Stimulated activated CD8-positive, alpha-beta memory T cell treated with anti-CD3 and anti-CD28 coated beads, Interleukin-7, amount 100 ng/mL, for 4 hours (primary cell): ENCODE measurements around the gene SORCS2.

Experiments
- DNase-seq, 2 donors: peaks; one replicate each; pipeline ENCODE4 v3.0.0-alpha.2; 2020; ENCODE audit warnings: low read depth in 2 of 2

SORCS2 gene

DNA sequence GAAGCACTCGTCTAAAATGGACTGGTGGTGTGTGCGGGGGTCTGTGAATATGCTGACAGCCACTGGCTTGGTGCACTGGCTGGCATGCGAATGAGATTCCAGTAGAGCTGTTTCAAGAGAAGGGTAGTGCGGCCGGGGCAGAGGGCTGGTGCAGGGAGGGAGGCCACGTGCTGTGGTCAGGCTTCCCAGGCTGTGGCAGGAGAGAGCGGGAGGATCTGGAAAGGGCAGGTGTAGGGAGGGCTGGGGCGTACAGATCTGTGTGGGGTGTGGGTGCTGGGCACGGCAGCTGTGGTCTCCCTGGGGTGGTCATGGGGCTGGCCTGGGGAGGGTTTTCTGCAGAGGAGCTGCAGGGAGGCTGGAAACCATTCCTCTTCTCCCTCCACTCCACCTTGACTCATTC, 30.2 kb downstream of the SORCS2 start:
- DNase-seq, result no peak

- no peak for DNase-seq
These were observed 31.2 kb downstream of the SORCS2 start for GRCh38 chr4:7223541-7223940.

DNA sequence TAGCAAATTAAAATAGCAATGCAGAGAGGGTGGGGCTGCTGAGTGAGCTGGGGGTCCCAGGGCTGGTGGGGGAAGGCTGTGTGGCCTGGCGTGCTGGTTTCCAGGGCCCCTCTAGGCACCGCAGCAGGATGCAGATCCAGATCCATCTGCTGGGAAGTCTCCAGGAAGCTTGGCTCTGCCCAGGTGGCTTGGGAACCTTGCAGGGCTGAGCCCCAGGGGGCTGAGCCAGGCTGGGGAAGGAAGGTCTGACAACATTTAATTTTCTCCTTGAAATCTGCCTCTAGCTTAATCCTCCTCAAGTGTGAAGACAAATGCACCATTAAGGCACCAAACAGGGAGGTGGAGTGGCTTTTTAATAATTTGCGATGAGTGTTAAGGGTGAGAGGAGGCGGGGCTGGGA, 31.7 kb downstream of the SORCS2 start:
- no peak for DNase-seq

DNA sequence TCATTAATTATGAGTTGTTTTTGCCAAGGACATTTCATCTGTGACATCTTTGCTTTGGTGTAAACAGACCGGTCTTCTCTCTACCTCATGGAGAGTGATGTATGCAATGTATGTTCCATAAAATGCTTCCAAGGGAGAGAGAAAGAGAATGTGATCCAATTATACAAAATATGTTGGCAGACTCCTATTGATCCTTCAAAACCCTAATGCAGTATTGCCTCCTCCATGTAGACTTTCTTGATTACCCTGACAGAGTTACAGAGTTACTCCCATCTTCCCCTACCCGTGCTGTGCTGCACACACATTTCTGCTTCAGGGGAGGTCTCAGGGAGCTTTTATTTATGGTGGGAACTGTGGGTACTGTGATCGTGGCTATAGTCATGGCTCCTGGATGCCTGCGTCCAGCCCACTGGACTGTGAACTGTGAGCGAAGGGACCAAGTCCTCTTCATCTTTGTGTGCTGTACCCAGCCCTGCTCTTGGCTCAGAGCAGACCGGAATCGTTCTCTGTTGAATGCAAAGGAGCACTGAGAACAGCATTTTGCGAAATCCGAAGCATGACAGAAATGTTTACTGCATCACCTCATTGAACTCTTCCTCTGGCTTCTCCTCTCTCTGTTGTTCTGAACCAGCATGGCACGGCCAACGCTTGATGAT, 32.7 kb downstream of the SORCS2 start:
- no peak for DNase-seq

DNA sequence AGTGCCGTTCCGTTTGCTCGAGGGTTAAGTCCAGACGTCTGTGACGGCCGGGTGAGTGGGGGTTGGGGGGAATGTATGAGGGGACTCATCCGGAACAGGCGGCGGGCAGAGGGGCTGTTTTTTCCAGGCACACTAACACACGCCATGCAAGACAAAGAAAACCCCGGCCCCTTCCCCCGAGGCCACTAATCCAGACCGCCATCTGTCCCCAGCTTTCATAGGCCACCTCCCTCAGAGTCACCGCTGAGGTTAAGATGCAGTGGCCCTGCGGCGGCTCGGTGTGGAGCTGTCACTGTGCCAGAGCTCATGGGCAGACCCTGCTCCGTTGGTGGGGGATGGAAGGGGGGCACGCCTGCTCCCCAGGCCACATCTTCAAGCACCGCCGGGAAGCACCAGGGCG, 34.1 kb downstream of the SORCS2 start:
- DNase-seq, result no peak

- no peak for DNase-seq
These were observed 34.7 kb downstream of the SORCS2 start for GRCh38 chr4:7227008-7227407.

DNA sequence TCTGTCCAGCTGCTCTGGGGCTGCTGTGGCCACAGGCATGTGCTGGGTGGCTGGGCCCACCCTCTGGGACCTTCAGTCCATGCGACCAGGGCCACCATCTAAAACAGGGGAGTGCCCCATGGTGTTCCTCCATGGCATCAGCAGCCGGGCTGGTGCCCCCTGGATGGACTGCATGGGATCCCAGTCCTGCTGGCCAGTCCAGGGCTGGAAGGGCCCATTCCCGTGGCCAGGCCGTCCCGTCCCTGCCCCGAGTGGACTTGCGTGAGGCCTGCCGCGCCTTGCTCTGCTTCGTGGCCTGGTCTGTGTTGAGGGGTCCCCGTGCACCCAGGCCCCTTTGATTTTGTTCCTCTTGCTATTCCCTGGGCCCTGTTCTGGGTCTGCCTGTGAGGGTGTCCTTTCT, 36.4 kb downstream of the SORCS2 start:
- no peak for DNase-seq

DNA sequence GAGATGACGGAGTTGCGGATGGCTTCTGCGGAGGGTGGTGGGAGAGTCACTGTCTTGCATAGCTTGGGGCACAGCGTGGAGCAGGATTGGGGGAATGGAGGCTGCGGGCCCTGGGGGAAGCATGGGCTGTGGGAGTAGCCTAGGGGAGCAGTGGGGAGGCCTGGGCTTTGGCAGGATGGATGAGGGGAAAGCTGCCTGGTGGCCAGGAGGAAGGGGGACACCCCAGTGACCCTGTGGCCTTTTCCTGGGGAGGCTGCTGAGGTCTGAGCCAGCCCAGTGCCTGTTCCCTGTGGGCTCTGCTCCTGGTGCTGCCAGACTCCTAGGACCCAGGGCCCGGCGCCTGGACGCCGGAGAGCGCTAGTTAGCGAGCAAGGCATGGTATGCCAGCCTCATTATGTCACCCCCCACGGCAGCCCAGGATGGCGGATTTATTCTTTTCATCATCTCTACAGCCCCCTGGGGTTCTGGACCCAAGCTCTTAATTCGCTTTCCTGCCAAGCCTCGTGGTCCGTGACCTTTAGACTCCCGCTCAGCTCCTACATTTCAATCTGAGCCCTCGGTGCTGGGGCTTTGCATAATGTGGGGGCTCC, 39.8 kb downstream of the SORCS2 start:
- DNase-seq, result no peak

- no peak for DNase-seq
These were observed 40.8 kb downstream of the SORCS2 start for GRCh38 chr4:7233006-7233580.

GRCh38 chr4:7233601-7234000, 41.3 kb downstream of the SORCS2 start:
- DNase-seq, result no peak

DNA sequence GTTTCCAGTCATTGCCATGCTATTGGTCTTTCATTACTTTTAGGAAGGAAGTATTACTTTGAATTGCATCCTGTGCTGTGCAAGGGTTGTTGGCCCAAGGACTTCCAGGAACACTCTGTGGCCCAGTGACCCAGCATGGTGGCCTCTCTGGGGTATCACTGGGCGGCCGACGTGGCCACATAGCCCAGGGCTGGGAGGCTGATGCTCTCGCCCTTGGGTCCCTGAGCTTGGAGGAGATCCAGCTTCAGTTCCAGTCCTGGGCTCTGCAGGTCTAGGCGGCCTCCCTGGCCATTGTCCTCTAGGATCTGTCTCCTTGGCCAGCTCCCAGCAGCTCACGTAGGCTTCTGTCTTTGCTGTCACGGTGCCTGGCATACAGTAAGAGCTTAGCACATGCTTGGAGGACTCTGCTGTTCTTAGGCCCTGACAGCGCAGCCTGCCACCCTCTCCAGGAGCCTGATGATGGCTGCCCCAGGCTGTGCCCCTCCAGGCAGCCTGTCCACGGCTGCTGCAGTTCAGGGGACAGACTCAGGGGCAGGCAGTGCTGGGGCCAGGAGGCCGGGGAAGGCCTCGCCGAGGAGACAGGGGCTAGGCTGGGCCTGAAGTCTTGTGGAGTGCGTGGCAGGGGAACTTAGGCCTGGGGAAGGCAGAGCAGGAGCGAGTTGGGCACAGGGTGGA, 42.2 kb downstream of the SORCS2 start:
- no peak for DNase-seq

DNA sequence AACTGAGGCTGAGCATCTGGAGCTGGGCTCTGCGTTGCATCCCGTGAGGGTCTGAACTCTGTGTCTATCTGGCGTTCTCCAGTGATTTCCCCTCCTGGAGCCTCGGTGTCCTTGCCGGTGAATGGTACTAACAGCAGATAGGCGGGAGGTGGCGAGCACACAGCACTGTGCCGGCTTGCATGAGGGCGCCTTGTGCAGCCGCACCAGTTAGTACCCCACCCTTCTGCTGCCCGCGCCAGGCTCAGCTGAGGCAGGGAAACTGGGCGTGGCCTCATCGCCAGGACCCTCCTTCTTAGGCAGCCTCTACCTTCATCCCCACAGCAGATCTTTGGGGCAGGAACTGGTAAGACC, 42.7 kb downstream of the SORCS2 start:
- DNase-seq, result no peak

GRCh38 chr4:7236847-7237246, 44.5 kb downstream of the SORCS2 start:
- DNase-seq, result no peak

- DNase-seq, result no peak
These were observed 45.5 kb downstream of the SORCS2 start for GRCh38 chr4:7237873-7238272.

DNA sequence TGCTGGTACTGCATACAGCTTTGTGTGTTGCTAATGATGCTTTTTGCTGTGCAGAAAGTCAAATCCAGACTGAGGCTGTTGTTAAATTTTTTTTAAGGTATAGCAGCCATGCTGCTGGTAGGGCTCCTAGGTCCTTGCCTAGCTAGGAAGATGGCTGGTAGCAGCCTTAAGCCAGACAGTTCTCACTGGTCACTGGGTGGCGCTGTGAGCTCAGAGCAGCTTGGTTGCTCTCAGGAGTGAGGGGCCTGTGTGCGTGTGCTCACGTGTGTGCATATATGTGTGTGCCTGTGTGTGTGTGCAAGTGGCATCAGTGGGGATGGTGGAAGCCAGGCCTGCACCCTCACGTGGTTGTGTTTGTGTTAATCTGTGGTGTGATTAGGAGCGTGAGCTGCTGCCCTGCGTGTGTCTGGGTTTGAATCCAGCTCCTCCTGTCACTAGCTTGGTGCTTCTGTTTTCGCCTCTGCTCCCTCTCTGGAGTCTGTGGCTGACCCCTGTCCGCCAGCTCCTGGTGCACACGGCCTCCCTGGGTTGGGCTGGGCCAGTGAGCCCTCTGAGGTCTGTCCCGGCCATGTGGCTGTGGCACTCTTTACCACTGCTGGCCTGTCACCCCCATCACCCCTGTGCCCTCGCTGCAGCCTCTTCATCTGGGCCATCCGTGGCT, 46.1 kb downstream of the SORCS2 start:
- DNase-seq, result no peak

DNA sequence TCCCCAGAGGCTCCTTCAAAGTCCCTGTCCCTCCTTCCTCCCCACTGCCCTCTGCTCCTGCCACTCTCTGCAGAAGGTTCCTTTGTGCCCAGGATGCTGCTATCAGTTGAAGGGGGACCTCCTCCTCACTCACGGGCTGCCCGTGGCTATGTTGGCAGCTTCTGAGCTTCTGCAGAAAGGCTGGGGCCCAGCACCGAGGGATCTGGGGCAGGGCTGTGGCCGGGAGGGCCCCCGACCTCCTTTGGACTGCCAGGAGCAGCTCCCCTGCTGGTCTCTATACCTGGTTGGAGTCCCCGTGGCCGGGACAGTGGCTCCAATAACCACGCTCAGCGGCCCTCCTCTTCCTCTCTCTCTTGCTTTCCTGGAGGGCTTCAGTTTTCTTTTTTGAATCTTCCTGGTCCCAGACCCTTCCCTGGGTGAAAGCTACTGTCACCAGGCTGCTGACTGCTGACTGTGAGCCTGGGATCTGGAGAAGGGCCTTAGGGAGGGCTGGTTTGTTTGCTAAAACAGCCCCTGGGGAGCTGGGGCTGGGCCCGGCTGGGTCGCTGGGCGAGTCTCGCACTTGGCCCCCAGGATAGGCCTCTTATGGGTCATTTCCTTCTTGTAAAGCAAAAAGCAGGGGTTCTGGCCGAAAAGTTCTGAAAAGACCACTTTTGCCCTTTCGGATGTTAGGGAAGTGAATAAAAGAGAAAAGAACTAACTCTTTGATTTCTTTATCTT, 46.9 kb downstream of the SORCS2 start:
- no peak for DNase-seq

DNA sequence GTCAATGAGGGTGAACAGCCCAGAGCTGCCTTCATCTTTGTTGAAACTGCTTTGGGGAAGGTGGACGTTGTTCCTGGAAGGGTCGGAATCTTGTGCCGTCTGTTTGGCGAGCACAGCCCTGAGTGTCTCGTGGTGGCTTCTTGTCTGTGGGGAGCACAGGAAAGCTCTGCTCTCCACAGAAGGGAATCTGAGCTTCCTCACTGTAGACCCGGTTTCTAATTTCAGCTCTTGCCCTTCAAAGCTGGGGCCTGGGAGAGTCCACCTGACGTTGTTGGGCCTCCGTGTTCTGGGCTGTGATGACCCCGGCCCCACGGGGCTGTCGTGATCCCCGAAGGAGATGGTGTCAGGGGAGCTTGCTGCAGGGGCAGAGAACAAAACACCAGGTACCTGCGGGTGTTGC, 47.5 kb downstream of the SORCS2 start:
- DNase-seq, result no peak

GRCh38 chr4:7240306-7240705, 48.0 kb downstream of the SORCS2 start:
- DNase-seq, result no peak

- DNase-seq, result no peak
These were observed 49.3 kb downstream of the SORCS2 start for GRCh38 chr4:7241597-7242125.

DNA sequence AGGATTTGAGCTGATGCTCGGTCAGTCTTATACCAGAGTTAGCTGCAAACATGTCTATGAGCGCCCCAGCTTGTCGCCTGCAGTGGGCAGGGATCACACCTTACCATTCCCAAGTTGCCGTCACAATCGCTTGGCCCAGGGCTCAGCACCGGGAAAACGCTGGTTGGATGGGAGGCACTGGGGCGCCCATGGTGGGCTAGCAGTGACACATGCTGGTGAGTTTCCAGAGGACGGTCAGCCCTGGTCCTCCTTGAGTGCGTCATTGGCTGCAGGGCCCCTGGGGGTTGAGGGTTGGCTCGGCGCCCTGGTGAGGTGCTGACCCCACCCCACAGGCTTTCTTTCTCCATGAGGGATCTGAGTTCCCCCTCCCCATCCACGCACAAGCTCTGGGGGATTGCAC, 50.4 kb downstream of the SORCS2 start:
- DNase-seq, result no peak

- DNase-seq, result no peak
These were observed 51.4 kb downstream of the SORCS2 start for GRCh38 chr4:7243609-7244330.
